VCaP (cell line): ENCODE measurements around the gene KIAA1614.

Source experiments
- H3K27ac ChIP-seq: fragments of 450-650 bp; 2 replicates; pipeline ENCODE4 v1.5.1; 2017
- CTCF ChIP-seq: fragments of 450-650 bp; conservative IDR thresholded peaks from 2 replicates; pipeline ENCODE4 v1.5.1; 2017; ENCODE audit warnings: mild to moderate bottlenecking, moderate library complexity

The KIAA1614 gene

GRCh38 chr1:180901076-180901990 lies 11.4 kb upstream of the KIAA1614 start:
- H3K27ac ChIP-seq = no peak overlapping the region
- TF ChIP-seq CTCF = no peak

- no peak for TF ChIP-seq CTCF
- no peak overlapping the region for H3K27ac ChIP-seq
Measured at GRCh38 chr1:180902541-180902940, 10.2 kb upstream of the KIAA1614 start.

GRCh38 chr1:180905927-180906326 lies 6.8 kb upstream of the KIAA1614 start:
- no peak for TF ChIP-seq CTCF
- no peak overlapping the region for H3K27ac ChIP-seq

GRCh38 chr1:180906511-180906910 lies 6.2 kb upstream of the KIAA1614 start:
- no peak for TF ChIP-seq CTCF
- H3K27ac ChIP-seq = no peak overlapping the region

- no peak for TF ChIP-seq CTCF
- no peak overlapping the region for H3K27ac ChIP-seq
Measured at GRCh38 chr1:180907313-180908055, 5.2 kb upstream of the KIAA1614 start.

- H3K27ac ChIP-seq = no peak overlapping the region
- TF ChIP-seq CTCF = no peak
Measured at GRCh38 chr1:180908074-180908765, 4.5 kb upstream of the KIAA1614 start.

GRCh38 chr1:180909005-180909414 lies 3.7 kb upstream of the KIAA1614 start:
- no peak overlapping the region for H3K27ac ChIP-seq
- TF ChIP-seq CTCF = no peak
